ENCODE results near the gene ABCG1. TPM values are rescaled to one million over a fixed set of nuclear protein-coding genes. Genes with fewer than 3 reads are reported as not detected.

ABCG1 gene
- total RNA-seq, 2 experiments from 2014 or later, result 11.6 to 16.3 TPM

DNA sequence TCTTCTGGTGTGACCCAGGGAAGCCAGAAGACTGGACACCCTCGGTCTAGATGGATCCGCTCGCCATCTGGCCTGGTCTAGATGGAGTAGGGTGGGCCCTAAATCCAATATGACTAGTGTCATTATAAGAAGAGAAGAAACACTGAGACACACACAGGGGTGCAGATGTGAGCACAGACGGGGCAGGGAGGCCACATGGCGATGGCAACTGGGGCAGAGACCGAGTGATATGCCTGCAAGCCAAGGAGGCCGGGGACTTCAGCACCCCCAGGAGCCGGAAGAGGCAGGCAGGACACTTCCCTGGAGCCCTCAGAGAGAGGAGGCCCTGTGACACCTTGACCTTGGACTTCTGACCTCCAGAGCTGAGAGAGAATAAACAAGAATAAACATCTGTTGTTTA lies 101.9 kb downstream of the ABCG1 start:
- Mint-ChIP-seq H3K27me3 (peaks cover 5% of the 10 kb centered on the region), H3K36me3 (ENCODE audit: low read depth) (no peaks in the 10 kb centered on the region), H3K4me1 (peaks cover 5% of the 10 kb centered on the region), H3K9me3 (ENCODE audit: low read depth) (no peaks in the 10 kb centered on the region), H3K27ac (no peak overlapping the region), H3K4me3 (no peak overlapping the region)
- CTCF ChIA-PET, result interaction anchor here (0.7 to 0.9 kb wide), 2 partner anchors 21 to 396 kb away, joined by 3 to 4 read pairs; no protein-coding TSS in a partner anchor
- ATAC-seq (no peak), DNase-seq (no peak)
- POLR2A ChIA-PET, result no interaction called here
- intact Hi-C loops (cut with DNase I, micrococcal nuclease), result no loop called here

DNA sequence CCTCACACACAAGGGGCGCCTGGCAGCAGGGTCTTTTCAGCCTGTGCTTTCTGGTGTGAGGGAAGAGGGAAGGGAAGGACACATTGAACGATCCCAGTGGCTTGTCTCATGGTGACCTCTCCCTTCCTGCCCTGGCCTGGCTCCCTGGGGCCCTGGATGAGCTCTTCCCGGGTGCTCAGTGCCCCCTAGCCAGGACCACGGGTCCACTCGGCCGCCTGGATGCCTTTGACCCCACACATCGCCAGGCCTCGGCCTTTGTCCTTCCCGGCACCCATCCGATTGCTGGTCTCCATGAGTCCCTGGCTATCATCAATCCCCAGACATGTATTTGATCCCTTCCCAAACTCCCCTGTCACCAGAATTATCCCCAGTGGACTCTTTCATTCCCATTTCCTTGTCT lies 102.3 kb downstream of the ABCG1 start:
- no peaks in the 10 kb centered on the region for H3K9me3 Mint-ChIP-seq (ENCODE audit: low read depth)
- no peak for DNase-seq
- no peaks in the 10 kb centered on the region for H3K36me3 Mint-ChIP-seq (ENCODE audit: low read depth)
- peaks cover 5% of the 10 kb centered on the region for H3K4me1 Mint-ChIP-seq
- intact Hi-C loops (cut with DNase I, micrococcal nuclease), result no loop called here
- H3K27ac Mint-ChIP-seq, result no peak overlapping the region
- CTCF ChIA-PET, result no interaction called here
- no peak overlapping the region for H3K4me3 Mint-ChIP-seq
- peaks cover 5% of the 10 kb centered on the region for H3K27me3 Mint-ChIP-seq
- no peak for ATAC-seq
- POLR2A ChIA-PET, result no interaction called here

DNA sequence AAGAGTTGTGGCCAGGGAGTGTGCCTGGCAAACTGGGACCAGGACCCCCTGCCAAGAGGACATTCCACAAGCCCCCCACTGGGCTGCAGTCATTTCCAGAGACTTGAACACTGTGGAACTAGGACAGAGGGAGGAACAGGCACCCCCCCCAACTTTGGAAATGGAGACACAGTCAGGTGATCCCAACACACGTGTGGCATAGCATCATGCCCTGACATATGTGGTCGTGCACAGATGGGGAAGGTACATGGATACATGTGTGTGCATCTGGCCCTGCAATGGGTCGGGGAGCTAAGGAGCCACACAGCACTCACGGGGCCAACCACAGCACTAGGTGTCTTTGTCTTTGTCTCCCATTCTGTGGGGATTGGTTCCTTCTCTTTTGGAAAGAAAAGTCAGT lies 102.9 kb downstream of the ABCG1 start:
- ATAC-seq (no peak), DNase-seq (no peak)
- H3K27me3 Mint-ChIP-seq, result peaks cover 5% of the 10 kb centered on the region
- POLR2A ChIA-PET, result no interaction called here
- H3K9me3 Mint-ChIP-seq (ENCODE audit: low read depth), result no peaks in the 10 kb centered on the region
- H3K27ac Mint-ChIP-seq, result no peak overlapping the region
- H3K4me3 Mint-ChIP-seq, result no peak overlapping the region
- intact Hi-C loops (cut with DNase I, micrococcal nuclease), result no loop called here
- CTCF ChIA-PET, result interaction anchor here (0.6 to 4.2 kb wide), 2 partner anchors 15 to 1601 kb away, joined by 3 to 22 read pairs; no protein-coding TSS in a partner anchor
- H3K4me1 Mint-ChIP-seq, result peaks cover 5% of the 10 kb centered on the region
- no peaks in the 10 kb centered on the region for H3K36me3 Mint-ChIP-seq (ENCODE audit: low read depth)

DNA sequence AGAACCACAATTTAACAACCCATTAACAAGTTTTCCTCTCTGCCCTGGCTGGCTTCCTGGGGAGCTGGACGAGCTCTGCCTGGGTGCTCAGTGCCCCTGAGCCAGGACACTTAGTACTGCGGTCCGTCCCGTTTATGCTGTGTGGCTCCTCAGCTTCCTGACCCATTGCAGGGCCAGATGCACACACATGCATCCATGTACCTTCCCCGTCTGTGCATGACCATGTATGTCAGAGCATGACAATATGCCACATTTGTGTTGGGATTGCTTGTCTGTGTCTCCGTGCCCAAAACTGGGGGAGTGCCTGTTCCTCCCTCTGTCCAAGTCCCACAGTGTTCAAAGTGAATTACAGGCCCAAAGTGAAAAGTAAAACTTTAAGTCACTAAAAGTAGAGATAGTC lies 106.0 kb downstream of the ABCG1 start:
- intact Hi-C loops (cut with DNase I, micrococcal nuclease), result no loop called here
- ATAC-seq (no peak), DNase-seq (no peak)
- H3K27ac Mint-ChIP-seq, result no peak overlapping the region
- H3K9me3 Mint-ChIP-seq (ENCODE audit: low read depth), result no peaks in the 10 kb centered on the region
- no peak overlapping the region for H3K4me3 Mint-ChIP-seq
- no peaks in the 10 kb centered on the region for H3K36me3 Mint-ChIP-seq (ENCODE audit: low read depth)
- POLR2A ChIA-PET, result no interaction called here
- H3K4me1 Mint-ChIP-seq, result no peaks in the 10 kb centered on the region
- peaks cover 5% of the 10 kb centered on the region for H3K27me3 Mint-ChIP-seq
- CTCF ChIA-PET, result interaction anchor here (0.9 to 4.2 kb wide), 3 partner anchors 12 to 61 kb away, joined by 3 to 22 read pairs (median 6); no protein-coding TSS in a partner anchor

DNA sequence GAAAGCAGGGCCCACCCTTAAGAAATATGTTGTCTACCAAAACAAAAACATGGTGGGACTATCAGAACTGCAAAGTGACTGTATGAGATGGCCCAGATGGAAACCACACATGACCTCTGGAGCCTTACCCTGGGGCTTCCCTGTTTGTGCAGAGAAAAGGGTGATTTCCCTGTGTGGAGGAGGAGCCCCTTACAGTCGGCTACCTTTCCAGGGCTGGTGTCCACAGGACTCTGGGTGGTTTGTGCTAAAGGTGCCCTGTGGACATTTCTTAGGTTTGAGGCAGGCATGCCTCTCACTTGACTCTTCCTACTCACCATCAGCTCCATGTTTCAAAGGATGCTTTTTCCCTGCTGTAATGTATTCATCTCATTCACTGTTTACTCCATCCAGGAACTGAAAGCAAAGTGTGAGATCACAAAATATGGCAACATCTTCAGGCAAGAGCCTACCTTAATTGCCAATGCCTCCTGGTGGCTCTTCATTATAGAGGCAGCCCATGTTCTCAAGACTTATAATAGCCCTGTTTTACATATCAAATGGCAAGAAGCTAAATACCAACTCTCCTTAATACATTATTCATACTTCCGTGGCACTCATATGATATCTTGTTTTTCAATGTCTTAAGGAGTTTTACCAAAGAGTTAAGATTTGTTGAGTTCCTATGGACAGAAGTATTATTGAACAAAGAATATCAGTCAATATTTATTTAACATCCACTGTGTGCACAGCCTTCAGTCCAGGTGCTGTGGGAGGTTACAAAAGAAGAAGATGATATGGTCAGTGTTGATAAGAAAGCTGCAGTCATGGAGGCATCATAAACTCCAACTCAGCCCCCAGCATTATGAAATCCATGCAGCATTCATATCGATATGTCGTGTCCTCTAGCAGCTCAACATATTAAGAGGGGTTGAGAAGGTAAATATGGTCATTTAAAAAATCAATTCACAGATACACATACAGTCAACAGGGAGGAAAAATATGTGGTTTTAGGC lies 111.7 kb downstream of the ABCG1 start:
- intact Hi-C loops (cut with DNase I, micrococcal nuclease), result loop anchor here in 1 of 2 experiments (10.0 kb wide), 1 partner anchor 484 kb away; no protein-coding TSS in a partner anchor
- ChIA-PET POLR2A (no interaction called here), CTCF (interaction anchor here (0.7 to 1.0 kb wide), 2 partner anchors 7 to 120 kb away, joined by 3 to 6 read pairs; no protein-coding TSS in a partner anchor)
- Mint-ChIP-seq H3K36me3 (ENCODE audit: low read depth) (no peaks in the 10 kb centered on the region), H3K27ac (no peak overlapping the region), H3K4me3 (no peak overlapping the region), H3K4me1 (no peaks in the 10 kb centered on the region), H3K27me3 (no peaks in the 10 kb centered on the region), H3K9me3 (ENCODE audit: low read depth) (peaks cover 13% of the 10 kb centered on the region)
- ATAC-seq (no peak), DNase-seq (no peak)

DNA sequence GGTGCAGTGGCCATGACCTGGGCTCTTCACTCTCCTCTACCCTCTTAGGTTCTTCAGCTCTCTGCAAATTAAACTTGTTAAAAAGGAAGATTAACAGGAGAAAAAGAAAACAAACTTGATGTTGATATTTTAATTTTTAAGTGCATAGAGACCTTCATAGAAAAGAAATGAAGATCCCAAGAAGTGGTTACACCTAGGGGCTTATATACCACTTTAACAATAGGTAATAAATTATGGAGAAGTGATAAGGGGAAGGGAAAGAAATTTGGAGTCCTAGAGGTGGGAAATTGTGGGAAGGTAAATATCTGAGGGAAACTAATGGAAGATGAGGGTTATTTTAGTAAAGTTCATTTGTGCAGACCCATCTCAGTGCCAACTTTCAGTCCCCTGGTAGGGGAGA lies 112.7 kb downstream of the ABCG1 start:
- Mint-ChIP-seq H3K27me3 (peaks cover 2% of the 10 kb centered on the region), H3K27ac (no peak overlapping the region), H3K4me1 (no peaks in the 10 kb centered on the region), H3K36me3 (ENCODE audit: low read depth) (no peaks in the 10 kb centered on the region), H3K9me3 (ENCODE audit: low read depth) (peaks cover 13% of the 10 kb centered on the region), H3K4me3 (no peak overlapping the region)
- intact Hi-C loops (cut with DNase I, micrococcal nuclease), result loop anchor here in 1 of 2 experiments (10.0 kb wide), 1 partner anchor 483 kb away; no protein-coding TSS in a partner anchor
- DNase-seq (no peak), ATAC-seq (no peak)
- CTCF ChIA-PET, result no interaction called here
- POLR2A ChIA-PET, result no interaction called here

DNA sequence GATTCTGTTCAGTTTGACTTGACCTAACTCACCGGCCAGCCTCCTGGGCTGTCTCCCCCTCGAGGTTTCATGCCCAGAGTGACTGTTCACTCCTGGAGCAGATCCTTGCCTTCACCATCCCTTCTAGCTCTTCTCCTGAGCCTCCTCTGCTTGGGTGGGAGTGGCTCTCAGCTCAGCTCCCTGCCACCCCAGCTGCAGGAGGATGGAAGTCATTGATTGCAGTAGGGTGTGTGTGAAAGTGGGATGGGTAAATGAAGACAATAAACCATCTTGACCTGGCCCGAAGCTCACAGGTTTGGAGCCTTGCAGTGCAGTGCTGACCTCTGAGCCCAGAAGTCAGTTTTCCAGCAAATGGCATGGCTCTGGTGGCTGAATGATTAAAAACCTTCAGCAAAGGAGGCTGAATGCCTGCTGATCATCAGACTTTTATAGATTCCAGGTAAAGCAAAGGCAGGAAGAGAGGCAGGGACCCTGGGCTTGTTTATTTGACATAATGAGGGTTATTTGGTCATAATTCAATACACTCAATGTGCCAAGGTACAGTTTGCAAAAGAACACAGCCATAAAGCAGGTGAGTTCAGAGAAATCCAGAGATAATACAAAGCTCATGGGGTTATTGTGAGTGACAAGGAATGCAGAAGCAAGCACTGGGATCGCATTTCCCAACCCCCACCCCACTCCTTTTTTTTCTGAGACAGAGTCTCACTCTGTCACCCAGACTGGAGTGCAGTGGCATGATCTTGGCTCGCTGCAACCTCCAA lies 113.8 kb downstream of the ABCG1 start:
- Mint-ChIP-seq H3K36me3 (ENCODE audit: low read depth) (no peaks in the 10 kb centered on the region), H3K4me1 (peaks cover 4% of the 10 kb centered on the region), H3K4me3 (no peak overlapping the region), H3K27ac (no peak overlapping the region), H3K27me3 (peaks cover 2% of the 10 kb centered on the region), H3K9me3 (ENCODE audit: low read depth) (peaks cover 13% of the 10 kb centered on the region)
- DNase-seq (no peak), ATAC-seq (no peak)
- intact Hi-C loops (cut with DNase I, micrococcal nuclease), result loop anchor here in 1 of 2 experiments (10.0 kb wide), 1 partner anchor 482 kb away; no protein-coding TSS in a partner anchor
- ChIA-PET POLR2A (no interaction called here), CTCF (interaction anchor here (0.6 kb wide), 2 partner anchors 23 to 125 kb away, joined by 3 read pairs; no protein-coding TSS in a partner anchor)

DNA sequence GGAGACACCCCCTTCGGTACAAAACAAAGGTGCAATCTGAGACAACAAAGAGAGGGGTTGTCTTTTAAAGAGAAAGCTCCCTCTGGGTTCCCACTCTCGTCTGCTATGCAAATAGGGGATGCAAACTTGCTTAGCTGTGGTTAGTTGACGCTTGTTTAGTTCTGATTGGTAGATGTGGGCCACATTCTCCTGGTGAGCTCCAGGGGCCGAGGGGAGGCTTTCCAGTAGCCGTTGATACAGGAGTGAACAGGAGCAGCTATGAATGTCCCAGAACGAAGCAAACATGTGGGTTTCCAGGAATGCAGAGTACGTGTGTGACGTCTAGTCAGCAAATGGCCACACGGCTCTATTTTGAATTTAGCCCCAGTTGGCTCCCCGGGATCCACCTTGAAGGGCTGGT lies 117.1 kb downstream of the ABCG1 start:
- intact Hi-C loops (cut with DNase I, micrococcal nuclease), result loop anchor here (5.0 to 10.0 kb wide), 4 partner anchors 36 to 479 kb away; no protein-coding TSS in a partner anchor
- POLR2A ChIA-PET, result interaction anchor here (0.6 kb wide), 1 partner anchor 45 kb away, joined by 3 read pairs; no protein-coding TSS in a partner anchor
- DNase-seq, result no peak
- Mint-ChIP-seq H3K4me3 (no peak overlapping the region), H3K36me3 (ENCODE audit: low read depth) (no peaks in the 10 kb centered on the region), H3K4me1 (peaks cover 21% of the 10 kb centered on the region), H3K9me3 (ENCODE audit: low read depth) (peaks cover 13% of the 10 kb centered on the region), H3K27ac (no peak overlapping the region), H3K27me3 (peaks cover 2% of the 10 kb centered on the region)
- CTCF ChIA-PET, result interaction anchor here (0.7 to 3.4 kb wide), 11 partner anchors 12 to 203 kb away, joined by 3 to 23 read pairs (median 4); no protein-coding TSS in a partner anchor
- ATAC-seq, result no peak

DNA sequence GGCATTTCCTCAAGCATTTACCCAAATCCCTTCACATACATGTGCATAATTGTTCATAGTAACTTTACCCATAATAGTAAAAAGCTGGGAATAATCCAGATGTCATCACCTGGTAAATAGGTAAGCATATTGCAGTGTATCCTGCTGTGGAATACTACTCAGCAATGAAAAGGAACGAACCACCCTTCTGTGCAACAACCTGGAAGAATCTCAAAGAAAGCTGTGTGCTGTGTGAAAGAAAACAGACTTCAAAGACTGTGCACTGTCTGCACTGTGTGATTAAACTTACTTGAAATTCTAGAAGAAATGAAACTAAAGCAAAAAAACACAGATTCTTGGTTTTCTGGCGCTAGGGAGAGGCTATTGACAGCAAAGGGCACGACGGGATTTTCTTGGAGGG lies 118.3 kb downstream of the ABCG1 start:
- POLR2A ChIA-PET, result no interaction called here
- no peak for DNase-seq
- intact Hi-C loops (cut with DNase I, micrococcal nuclease), result loop anchor here (5.0 to 10.0 kb wide), 4 partner anchors 35 to 478 kb away; no protein-coding TSS in a partner anchor
- CTCF ChIA-PET, result interaction anchor here (0.6 to 3.4 kb wide), 22 partner anchors 7 to 378 kb away, joined by 3 to 23 read pairs (median 5); no protein-coding TSS in a partner anchor
- H3K27me3 Mint-ChIP-seq, result peaks cover 2% of the 10 kb centered on the region
- peaks cover 21% of the 10 kb centered on the region for H3K4me1 Mint-ChIP-seq
- H3K27ac Mint-ChIP-seq, result peak overlapping the region; percentile 69
- H3K9me3 Mint-ChIP-seq (ENCODE audit: low read depth), result peaks cover 4% of the 10 kb centered on the region
- no peak for ATAC-seq
- no peaks in the 10 kb centered on the region for H3K36me3 Mint-ChIP-seq (ENCODE audit: low read depth)
- no peak overlapping the region for H3K4me3 Mint-ChIP-seq

DNA sequence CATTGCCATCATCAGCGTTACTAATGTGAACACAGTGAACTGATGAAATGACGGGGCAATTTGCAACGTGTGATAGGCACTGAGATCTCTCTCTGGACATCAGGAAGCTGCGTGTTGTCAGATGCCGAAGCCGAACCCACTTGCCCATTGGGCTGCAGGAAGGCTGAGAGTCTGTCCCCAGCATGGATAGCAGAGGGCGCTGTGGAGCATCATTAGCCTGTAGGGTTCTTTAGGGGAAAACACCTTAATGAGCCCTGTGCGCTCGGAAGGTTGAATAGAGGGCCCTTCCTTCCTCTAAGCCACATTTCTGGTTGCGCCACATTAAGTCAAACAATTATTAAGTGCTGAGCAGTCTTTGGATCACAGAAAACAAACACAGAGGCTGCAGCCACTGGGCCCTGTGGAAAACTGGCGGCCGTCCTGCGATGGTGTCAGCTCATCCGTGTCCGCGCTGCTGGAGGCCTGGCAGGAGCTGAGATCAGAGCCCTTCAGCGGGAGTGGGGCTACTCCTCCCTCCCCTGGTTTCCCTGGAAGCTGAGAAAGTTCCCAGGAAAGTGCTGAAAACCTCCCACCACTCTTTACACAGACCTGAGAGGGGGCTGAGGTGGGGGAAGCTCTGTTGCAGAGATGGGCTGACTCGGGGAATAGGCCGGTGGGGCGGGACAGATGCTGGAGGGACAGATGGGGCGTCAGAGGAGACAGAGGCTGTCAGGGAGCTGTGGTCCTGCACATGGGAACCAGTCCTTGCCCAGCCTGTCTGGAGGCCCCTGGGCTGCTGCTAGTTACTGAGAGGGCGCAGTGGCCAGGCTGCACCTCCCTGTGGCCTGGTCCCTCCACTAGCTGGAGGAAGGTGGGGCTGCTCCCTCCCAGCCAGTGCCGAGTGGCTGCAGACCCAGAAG lies 119.1 kb downstream of the ABCG1 start:
- Mint-ChIP-seq H3K27ac (peak overlapping the region; percentile 69), H3K4me3 (peak overlapping the region; percentile 6), H3K4me1 (peaks cover 21% of the 10 kb centered on the region), H3K27me3 (peaks cover 2% of the 10 kb centered on the region), H3K36me3 (ENCODE audit: low read depth) (no peaks in the 10 kb centered on the region), H3K9me3 (ENCODE audit: low read depth) (no peaks in the 10 kb centered on the region)
- CTCF ChIA-PET, result interaction anchor here (0.6 to 3.4 kb wide), 33 partner anchors 8 to 379 kb away, joined by 3 to 23 read pairs (median 3); partner anchors contain the start of genes TFF3 and UBASH3A
- intact Hi-C loops (cut with DNase I, micrococcal nuclease), result loop anchor here (1.0 to 10.0 kb wide), 6 partner anchors 34 to 477 kb away; no protein-coding TSS in a partner anchor
- peak; percentile 97 for ATAC-seq
- peak; percentile 93 for DNase-seq
- POLR2A ChIA-PET, result interaction anchor here (0.6 kb wide), 1 partner anchor 12 kb away, joined by 5 read pairs; no protein-coding TSS in a partner anchor

All from activated CD4-positive, alpha-beta T cell treated with anti-CD3 and anti-CD28 coated beads for 36 hours (primary cell).